Body of pancreas (tissue), 4 donors: Measurements from ENCODE around the gene IGF2BP2. TPM values are rescaled to one million over a fixed set of nuclear protein-coding genes. Genes with fewer than 3 reads are reported as not detected.
A peak's percentile ranks its signal among the peaks of the same experiment; 100 is the strongest.

Source experiments
- ATAC-seq: fragments of 150-250 bp; one replicate; pipeline ENCODE4 v1.9.1; 2016
- DNase-seq, 4 donors: peaks; one replicate each; pipeline ENCODE4 v3.0.0-alpha.2; 2019
- H3K27ac ChIP-seq, 4 donors: fragments of 200-600 bp; sonication (generic); 1 replicate in 3 of 4; 2 replicates in 1 of 4; pipeline versions ENCODE4 v1.5.1 to v1.6.1; 2016 to 2019; ENCODE audit warnings: mild to moderate bottlenecking in 1 of 4, mixed read lengths in 1 of 4, moderate library complexity in 1 of 4
- H3K27me3 ChIP-seq, 2 donors: fragments of 200-600 bp; sonication (generic); one replicate each; pipeline ENCODE4 v1.6.0; 2016; ENCODE audit warnings: mild to moderate bottlenecking in 1 of 2
- H3K36me3 ChIP-seq, 2 donors: fragments of 200-600 bp; sonication (generic); replicated peaks in 1 of 2; 2 replicates each; pipeline ENCODE4 v1.5.1; 2016; ENCODE audit warnings: low read depth in 2 of 2; ENCODE audit not compliant: insufficient read depth in 1 of 2
- H3K4me1 ChIP-seq: fragments of 200-600 bp; sonication (generic); one replicate; pipeline ENCODE4 v1.6.0; 2016
- H3K4me3 ChIP-seq, 2 donors: fragments of 200-600 bp; sonication (generic); 1 replicate in 1 of 2; 2 replicates in 1 of 2; pipeline ENCODE4 v1.5.1; 2016 to 2019
- H3K9me3 ChIP-seq, 3 donors: fragments of 200-600 bp; sonication (generic); 1 replicate in 2 of 3; 2 replicates in 1 of 3; pipeline ENCODE4 v1.5.1; 2016
- POLR2A ChIP-seq, 3 donors: fragments of 450-650 bp; IDR thresholded peaks; one replicate each; pipeline ENCODE4 v1.6.1; 2016; ENCODE audit warnings: antibody characterized with exemption in 3 of 3, mild to moderate bottlenecking in 2 of 3
- WGBS, 2 donors: methylation state at CpG; one replicate each; pipeline ENCODE4 v1.1.5; 2017; 5-methylcytosine and 5-hydroxymethylcytosine counted together
- intact Hi-C: fragments of 100-400 bp; cut with DNase I; formaldehyde crosslinking; loops from one replicate; pipeline ENCODE4 v1.15.1; 2023
- total RNA-seq, 2 donors: library from RNA; depleted of rRNA; stranded (reverse); fragments of >200 nt; gene quantifications; one replicate each; pipeline ENCODE4 v1.1.0, GENCODE V29; 2016
- TF ChIP-seq, protein P1 (sequence below), 7 experiments: fragments of 450-650 bp in 4 of 7; fragments of 200-600 bp in 3 of 7; sonication (generic) in 3 of 7; IDR thresholded peaks; one replicate each; pipeline ENCODE4 v1.5.1; 2016 to 2019; ENCODE audit warnings: antibody characterized with exemption in 7 of 7

Gene IGF2BP2
- total RNA-seq, 2 donors from 2014 or later = 19.4 to 25.2 TPM

DNA sequence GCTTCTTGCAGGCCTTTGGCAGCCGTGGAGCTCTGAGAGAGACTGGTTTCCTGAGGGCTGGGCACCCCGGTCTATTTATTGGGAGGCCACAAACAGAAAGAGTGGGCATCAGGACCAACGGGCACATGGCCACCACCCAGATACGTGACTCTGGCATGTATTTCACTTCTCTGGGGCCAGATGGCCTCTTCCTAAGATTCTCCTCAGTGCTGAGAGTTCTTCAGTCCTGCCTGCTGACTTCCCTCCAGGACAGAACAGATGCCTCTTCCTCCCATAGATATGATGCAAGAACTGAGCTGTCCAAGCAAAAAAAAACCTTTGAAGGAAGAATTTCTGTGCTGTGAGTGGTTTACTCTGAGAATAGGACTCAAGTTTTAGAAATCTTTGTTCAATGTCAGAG, 107.7 kb downstream of the IGF2BP2 start:
- 65 to 67% methylated on average over 4 of the region's 4 CpGs for WGBS, 2 donors
- TF ChIP-seq, protein P1, sequence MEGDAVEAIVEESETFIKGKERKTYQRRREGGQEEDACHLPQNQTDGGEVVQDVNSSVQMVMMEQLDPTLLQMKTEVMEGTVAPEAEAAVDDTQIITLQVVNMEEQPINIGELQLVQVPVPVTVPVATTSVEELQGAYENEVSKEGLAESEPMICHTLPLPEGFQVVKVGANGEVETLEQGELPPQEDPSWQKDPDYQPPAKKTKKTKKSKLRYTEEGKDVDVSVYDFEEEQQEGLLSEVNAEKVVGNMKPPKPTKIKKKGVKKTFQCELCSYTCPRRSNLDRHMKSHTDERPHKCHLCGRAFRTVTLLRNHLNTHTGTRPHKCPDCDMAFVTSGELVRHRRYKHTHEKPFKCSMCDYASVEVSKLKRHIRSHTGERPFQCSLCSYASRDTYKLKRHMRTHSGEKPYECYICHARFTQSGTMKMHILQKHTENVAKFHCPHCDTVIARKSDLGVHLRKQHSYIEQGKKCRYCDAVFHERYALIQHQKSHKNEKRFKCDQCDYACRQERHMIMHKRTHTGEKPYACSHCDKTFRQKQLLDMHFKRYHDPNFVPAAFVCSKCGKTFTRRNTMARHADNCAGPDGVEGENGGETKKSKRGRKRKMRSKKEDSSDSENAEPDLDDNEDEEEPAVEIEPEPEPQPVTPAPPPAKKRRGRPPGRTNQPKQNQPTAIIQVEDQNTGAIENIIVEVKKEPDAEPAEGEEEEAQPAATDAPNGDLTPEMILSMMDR (IDR thresholded peaks at IDR 0.05) = no peak
- TF ChIP-seq POLR2A (IDR thresholded peaks at IDR 0.05) = no peak
- Histone ChIP-seq H3K9me3 (no peaks in the 10 kb centered on the region), H3K4me1 (no peaks in the 10 kb centered on the region), H3K27ac (no peak overlapping the region), H3K4me3 (no peak overlapping the region), H3K27me3 (no peaks in the 10 kb centered on the region), H3K36me3 (no peaks in the 10 kb centered on the region)
- DNase-seq (peak in 1 of 4 donors; percentile 13), ATAC-seq (peak; percentile 21)
- intact Hi-C loops = no loop called here

DNA sequence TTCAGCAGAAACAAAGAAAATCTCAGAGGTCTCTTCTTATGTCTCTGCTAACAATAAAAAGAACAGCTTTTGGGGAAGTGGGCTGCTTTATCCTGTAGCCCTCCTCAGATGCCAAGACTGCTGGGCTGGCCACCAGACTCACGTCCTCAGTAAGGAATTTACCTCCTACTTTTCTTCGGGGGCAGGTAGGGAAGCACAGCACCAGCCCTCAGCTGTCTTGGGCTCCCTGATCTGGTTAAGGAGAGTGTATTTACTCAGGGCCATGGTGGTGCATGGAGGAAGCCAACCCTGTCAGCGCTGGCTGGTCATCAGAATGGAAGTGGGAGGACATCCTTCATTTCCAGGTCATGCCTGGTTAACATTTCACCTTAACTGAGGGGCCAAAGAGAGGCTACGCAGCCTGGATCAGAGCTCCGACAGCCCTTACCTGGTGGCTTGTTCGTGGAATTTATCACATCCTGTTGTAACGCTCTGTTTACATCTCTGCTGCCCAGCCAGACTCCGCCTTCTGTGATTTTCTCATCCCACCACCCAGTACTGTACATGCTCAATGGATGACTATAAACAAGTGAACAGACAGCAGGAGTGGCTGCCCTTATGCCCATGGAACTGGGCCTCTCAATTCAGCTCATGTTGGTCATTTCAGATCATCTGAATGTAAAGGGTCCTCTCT, 108.3 kb downstream of the IGF2BP2 start:
- TF ChIP-seq, protein P1 (IDR thresholded peaks at IDR 0.05) = no peak
- no peak for TF ChIP-seq POLR2A (IDR thresholded peaks at IDR 0.05)
- DNase-seq (no peak), ATAC-seq (no peak)
- no peak overlapping the region for H3K4me3 ChIP-seq
- no peaks in the 10 kb centered on the region for H3K4me1 ChIP-seq
- H3K27ac ChIP-seq = no peak overlapping the region
- 66 to 74% methylated on average over 8 of the region's 8 CpGs for WGBS, 2 donors
- intact Hi-C loops = no loop called here
- H3K9me3 ChIP-seq = no peaks in the 10 kb centered on the region
- no peaks in the 10 kb centered on the region for H3K36me3 ChIP-seq
- H3K27me3 ChIP-seq = no peaks in the 10 kb centered on the region

DNA sequence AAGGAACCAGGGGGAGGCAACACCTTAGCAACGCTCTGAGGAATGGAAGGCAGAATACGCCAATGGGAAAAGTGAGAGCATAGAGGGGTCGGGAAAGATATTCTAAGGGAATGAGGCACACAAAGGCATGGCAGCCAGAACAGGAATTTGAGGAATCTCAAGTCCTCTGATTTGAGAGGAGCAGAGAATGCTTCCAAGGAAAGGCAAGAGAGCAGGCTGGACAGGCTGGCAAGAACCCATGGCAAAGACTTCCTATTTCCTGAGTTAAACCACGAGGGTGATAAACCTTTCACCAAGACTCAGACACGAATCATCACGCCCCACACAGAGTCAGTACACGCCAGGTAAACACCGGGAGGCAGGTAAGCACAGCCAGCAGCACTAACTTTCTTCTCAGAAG, 109.8 kb downstream of the IGF2BP2 start:
- WGBS, 2 donors = 51 to 54% methylated on average over 8 of the region's 8 CpGs
- Histone ChIP-seq H3K4me1 (no peaks in the 10 kb centered on the region), H3K27me3 (no peaks in the 10 kb centered on the region), H3K27ac (no peak overlapping the region), H3K9me3 (no peaks in the 10 kb centered on the region), H3K4me3 (no peak overlapping the region), H3K36me3 (no peaks in the 10 kb centered on the region)
- no peak for ATAC-seq
- TF ChIP-seq, protein P1 (IDR thresholded peaks at IDR 0.05) = no peak
- no peak for TF ChIP-seq POLR2A (IDR thresholded peaks at IDR 0.05)
- DNase-seq = no peak
- intact Hi-C loops = no loop called here

DNA sequence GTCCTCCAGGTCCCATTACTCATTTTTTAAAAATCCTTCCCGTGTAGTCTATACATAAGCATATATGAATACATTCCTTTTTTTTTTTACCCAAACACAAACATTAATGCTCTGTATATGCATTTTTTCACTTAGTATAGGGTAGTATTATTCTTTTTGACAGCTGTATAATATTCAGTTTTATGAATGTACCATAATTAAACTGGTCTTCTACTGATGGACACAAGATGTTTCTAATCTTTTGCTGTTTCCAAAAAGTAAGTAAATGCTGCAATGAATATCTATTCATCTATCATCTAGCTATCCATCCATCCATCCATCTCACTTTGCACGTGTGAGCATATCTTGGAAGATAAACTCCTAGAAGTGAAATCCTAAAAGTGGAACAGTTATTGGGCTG, 110.8 kb downstream of the IGF2BP2 start:
- H3K4me1 ChIP-seq = no peaks in the 10 kb centered on the region
- WGBS, 2 donors = 88 to 94% methylated on average over 2 of the region's 2 CpGs
- DNase-seq (no peak), ATAC-seq (no peak)
- H3K36me3 ChIP-seq = no peaks in the 10 kb centered on the region
- no peaks in the 10 kb centered on the region for H3K27me3 ChIP-seq
- H3K27ac ChIP-seq = no peak overlapping the region
- H3K9me3 ChIP-seq = no peaks in the 10 kb centered on the region
- intact Hi-C loops = no loop called here
- TF ChIP-seq, protein P1 (IDR thresholded peaks at IDR 0.05) = no peak
- no peak for TF ChIP-seq POLR2A (IDR thresholded peaks at IDR 0.05)
- H3K4me3 ChIP-seq = no peak overlapping the region

DNA sequence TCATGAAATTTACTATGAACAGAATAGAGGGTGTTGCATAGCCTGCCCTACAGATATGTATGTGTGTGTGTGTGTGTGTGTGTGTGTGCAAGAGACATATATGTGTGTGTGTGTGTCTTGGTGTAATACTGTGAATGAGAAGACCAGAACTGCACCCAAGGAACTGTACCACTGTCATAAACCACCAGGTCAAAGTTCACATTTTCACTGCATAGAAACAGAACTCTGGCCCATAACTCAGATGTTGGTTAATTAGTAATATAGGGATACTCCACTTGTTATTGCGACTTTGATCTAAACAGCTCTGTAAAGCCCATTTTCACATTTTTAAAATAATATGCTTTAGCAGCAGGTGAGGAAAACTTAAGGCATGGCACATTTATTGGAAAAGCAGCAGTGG, 111.8 kb downstream of the IGF2BP2 start:
- TF ChIP-seq, protein P1 (IDR thresholded peaks at IDR 0.05) = no peak
- TF ChIP-seq POLR2A (IDR thresholded peaks at IDR 0.05) = no peak
- WGBS, 2 donors = 37 to 44% methylated on average over 1 of the region's 1 CpG
- no peaks in the 10 kb centered on the region for H3K36me3 ChIP-seq
- no peak overlapping the region for H3K27ac ChIP-seq
- ATAC-seq (no peak), DNase-seq (no peak)
- H3K4me1 ChIP-seq = no peaks in the 10 kb centered on the region
- no peaks in the 10 kb centered on the region for H3K27me3 ChIP-seq
- intact Hi-C loops = no loop called here
- H3K9me3 ChIP-seq = no peaks in the 10 kb centered on the region
- no peak overlapping the region for H3K4me3 ChIP-seq
